Activated CD4-positive, alpha-beta T cell treated with anti-CD3 and anti-CD28 coated beads for 1 hour (primary cell): ENCODE results near the gene PWP1.
A peak's percentile ranks its signal among the peaks of the same experiment; 100 is the strongest.

Experiments
- DNase-seq: peaks from one replicate; pipeline ENCODE4 v3.0.0-alpha.2; 2020

PWP1 gene

DNA sequence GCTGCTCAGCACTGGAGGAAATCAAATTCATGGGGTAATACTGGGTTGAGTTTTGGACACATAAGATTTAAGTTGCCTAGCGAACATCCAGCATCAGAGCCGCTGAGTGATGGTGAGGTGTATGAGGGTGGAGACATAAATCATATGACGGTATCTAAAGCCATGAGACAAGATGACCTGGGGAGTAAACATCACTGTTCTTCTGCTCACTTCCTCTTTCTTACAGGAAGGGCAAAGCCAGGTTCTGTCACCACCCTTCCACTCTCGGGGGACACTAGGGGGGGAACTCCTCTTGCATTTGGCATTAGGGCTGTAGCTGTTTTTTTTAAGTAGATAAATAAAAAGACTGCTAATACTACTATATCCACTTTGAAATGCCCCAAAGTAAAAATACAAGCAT is 51.3 kb downstream of the PWP1 start:
- no peak for DNase-seq

GRCh38 chr12:107748472-107748871 is 62.9 kb downstream of the PWP1 start:
- DNase-seq, result no peak

GRCh38 chr12:107749083-107749482 is 63.5 kb downstream of the PWP1 start:
- no peak for DNase-seq

- no peak for DNase-seq
Measured at GRCh38 chr12:107759410-107759809, 73.8 kb downstream of the PWP1 start.

- DNase-seq, result peak; percentile 11
Measured at GRCh38 chr12:107760207-107760808, 74.7 kb downstream of the PWP1 start.

DNA sequence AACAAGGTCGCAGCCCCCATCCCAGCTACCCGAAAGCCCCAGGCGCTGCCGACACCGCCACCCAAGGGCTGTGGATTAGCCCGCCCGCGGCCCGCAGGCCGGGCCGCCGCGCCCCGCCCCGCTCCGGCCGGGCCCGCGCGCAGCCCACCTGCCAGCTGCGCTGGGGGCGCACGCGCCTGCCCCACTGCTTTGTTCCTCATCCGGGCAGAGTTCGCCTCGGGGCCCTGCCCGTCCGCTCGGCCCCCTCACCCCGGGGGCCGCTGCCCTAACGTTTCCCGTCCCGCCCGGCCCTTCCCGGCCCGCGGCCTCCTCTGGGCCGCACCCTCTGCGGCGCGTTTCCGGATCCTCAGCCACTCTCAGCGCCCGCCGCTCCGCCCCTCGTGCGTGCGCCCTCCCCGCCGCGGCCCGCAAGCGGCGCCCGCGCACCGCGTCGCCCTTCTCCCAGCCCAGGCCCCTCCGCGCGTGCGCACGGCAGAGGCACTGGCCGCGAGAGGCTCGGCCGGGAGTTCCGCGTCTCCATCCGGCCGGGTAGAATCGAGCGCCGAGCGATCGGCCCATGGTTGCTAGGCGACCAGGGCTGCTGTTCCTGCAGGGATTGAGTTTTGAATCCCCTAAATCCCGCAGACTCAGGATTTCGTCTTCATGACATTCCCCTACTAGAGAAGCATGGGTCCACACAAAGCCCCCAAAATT is 75.4 kb downstream of the PWP1 start, which contains the start of gene PRDM4:
Gene PRDM4, minus strand, starts transcription at position 329 of the 693 bp plus-strand sequence. CDS start 622 bp downstream, outside the sequence.
- peak; percentile 82 for DNase-seq

DNA sequence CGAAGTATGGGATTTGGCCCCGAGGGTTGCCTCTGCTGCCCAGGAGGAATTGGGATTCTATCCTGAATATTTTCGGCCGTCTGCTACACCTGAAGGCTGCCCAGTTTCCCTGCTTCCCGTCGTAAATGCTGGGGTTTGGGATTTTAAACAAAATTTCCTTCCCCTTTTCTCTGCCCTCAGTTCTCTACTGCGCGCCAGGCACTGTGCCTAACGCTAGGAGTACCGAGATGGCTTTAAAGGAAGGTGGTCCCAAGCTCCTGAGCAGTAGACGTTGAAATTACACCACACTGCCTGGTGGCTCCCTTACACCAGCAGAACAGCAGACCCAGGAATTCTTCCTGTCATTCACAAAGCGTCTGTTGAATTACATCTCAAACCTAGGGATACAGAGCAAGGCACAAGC is 75.9 kb downstream of the PWP1 start:
- no peak for DNase-seq
